KG1 (cell line): ENCODE measurements around the gene KLLN.
A peak's percentile ranks its signal among the peaks of the same experiment; 100 is the strongest.
"Not testable (repeated sequence)": the region's sequence is repeated elsewhere in the genome, so short reads cannot be mapped to it uniquely, and the experiment has no call there.

Source experiments
- DNase-seq: peaks from one replicate; lab custom pipeline; 2025; lab: John Stamatoyannopoulos, UW

Gene KLLN, protein sequence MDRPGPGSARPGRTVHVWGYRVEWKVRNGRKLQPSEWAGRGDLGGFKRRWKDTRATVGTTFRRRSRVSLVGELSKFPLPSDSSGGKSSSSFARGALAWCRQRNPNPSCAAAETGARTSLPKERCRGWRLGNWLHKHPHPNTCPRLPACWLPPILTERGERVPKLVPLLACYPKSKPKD

GRCh38 chr10:87863053-87863943 is at the start of gene KLLN, which contains the start of gene PTEN:
Gene KLLN (minus strand): TSS chr10:87863533. CDS start chr10:87862487, 1,046 bp downstream.
Gene PTEN (plus strand): TSS chr10:87863625. CDS start chr10:87864470, 845 bp downstream.
- peak; percentile 71 for DNase-seq

DNA sequence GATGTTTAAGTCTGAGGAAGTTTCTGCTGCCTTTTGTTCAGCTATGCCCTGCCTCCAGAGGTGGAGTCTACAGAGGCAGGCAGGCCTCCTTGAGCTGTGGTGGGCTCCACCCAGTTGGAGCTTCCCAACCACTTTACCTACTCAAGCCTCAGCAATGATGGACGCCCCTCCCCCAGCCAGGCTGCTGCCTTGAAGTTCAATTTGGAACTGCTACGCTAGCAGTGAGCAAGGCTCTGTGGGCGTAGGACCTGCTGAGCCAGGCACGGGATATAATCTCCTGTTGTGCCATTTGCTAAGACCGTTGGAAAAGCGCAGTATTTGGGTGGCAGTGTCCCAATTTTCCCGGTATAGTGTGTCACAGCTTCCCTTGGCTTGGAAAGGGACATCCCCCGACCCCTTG is 40.1 kb upstream of the KLLN start:
- not testable (repeated sequence) for DNase-seq

GRCh38 chr10:87897957-87898356 is 34.6 kb upstream of the KLLN start:
- DNase-seq, result not testable (repeated sequence)

DNA sequence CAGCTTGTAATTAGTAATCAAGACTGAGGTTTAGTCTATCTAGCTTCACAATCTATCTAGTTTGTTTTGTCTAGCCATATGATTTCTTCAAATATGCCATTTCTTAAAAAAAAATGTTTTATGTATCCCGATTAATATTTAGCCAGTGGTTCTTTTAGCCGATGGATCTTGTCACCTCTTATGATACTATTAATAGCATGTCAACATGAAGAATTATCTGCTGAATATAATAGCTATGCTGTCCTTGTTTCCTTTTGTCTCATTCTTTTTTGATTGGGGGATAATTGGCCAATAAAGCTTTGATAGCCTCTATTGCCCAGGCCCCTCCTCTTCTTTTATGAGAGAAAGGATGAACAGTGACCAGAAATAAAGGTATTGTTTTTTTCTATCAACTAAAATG is 32.9 kb upstream of the KLLN start:
- DNase-seq, result no peak

GRCh38 chr10:87895430-87895829 is 32.1 kb upstream of the KLLN start:
- DNase-seq, result no peak

GRCh38 chr10:87887548-87888289 is 24.4 kb upstream of the KLLN start:
- no peak for DNase-seq

- no peak for DNase-seq
Observed at GRCh38 chr10:87887146-87887545, 23.8 kb upstream of the KLLN start.

GRCh38 chr10:87886635-87887034 is 23.3 kb upstream of the KLLN start:
- DNase-seq, result no peak

GRCh38 chr10:87882555-87883294 is 19.4 kb upstream of the KLLN start:
- no peak for DNase-seq

- DNase-seq, result not testable (repeated sequence)
Observed at GRCh38 chr10:87881373-87882059, 18.2 kb upstream of the KLLN start.

- DNase-seq, result no peak
Observed at GRCh38 chr10:87880336-87880735, 17.0 kb upstream of the KLLN start.

GRCh38 chr10:87878664-87879459 is 15.5 kb upstream of the KLLN start:
- DNase-seq, result peak; percentile 48

DNA sequence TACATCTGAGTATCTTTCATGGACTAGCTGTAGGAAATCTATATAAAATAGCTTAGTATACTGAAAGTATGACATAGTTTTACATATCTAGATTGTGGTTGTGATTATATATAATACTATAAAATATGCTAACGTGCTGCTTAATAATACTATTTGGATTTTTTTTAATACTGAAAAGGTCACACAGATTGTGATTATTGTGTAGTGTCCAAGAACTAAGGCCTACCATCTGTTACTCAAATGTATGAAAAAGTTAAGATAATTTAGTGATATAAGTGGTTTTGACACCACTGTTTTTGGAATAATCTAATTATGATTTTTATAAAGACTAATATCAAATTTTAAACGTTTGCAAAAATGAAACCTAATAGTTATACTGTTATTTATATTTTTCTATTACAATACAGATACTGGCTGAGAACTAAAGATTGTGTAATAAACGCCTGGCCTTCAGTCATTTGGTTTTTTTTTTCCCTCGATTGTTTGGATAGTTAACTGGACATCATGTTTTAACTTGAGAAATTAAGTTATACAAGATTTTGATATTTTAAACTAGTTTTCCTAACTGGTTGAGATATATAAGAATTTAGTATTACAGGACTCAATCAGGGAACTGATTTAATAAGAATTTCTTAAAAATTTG is 12.7 kb upstream of the KLLN start:
- peak; percentile 67 for DNase-seq

- no peak for DNase-seq
Observed at GRCh38 chr10:87873656-87874055, 10.3 kb upstream of the KLLN start.

DNA sequence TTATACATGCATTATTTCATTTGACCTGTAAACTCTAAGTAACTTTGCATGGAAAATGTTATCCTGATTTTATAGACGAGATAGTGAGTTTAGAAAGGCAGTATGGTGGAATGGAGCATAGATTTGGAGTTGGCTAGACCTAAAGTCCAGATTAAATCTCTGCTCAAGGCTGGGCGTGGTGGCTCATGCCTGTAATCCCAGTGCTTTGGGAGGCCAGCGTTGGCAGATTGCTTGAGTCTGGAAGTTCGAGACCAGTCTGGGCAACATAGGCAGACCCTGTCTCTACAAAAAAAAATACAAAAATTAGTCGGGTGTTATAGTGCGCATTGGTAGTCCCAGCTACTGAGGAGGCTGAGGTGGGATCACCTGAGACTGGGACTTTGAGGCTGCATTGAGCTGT is 9.5 kb upstream of the KLLN start:
- DNase-seq, result no peak

GRCh38 chr10:87869773-87870551 is 6.6 kb upstream of the KLLN start:
- no peak for DNase-seq

DNA sequence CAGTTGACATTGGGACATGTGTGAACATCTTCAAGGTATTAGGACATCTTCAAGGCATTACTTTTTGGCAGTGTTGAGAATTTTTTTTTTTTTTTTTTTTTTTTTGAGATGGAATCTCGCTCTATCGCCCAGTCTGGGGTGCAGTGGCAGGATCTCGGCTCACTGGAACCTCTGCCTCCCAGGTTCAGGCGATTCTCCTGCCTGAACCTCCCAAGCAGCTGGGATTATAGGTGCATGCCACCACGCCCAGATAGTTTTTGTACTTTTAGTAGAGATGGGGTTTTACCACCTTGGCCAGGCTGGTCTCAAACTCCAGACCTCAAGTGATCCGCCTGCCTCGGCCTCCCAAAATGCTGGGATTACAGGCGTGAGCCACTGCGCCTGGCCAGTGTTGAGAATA is 5.8 kb upstream of the KLLN start:
- not testable (repeated sequence) for DNase-seq

DNA sequence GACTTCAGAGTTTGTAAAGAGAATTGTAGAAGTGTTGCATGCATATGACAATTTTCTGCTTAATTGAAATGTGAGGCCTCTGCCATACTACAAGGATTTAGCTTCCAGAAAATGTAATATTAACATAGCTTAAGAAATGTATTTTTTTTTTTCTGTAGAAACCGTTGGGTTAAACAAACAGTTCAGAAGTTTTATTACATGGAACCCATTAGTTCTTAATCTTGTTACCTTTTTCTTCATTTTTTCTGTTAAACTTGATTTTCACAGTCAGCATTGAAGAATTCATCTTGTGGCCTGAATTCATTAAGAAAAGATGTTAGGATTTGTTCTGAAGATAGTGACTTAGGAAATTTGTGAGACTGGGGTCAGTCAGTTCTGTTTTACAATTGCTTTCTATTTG is 4.9 kb upstream of the KLLN start:
- no peak for DNase-seq

- peak; percentile 51 for DNase-seq
Observed at GRCh38 chr10:87867453-87867852, 4.1 kb upstream of the KLLN start.
